ENCODE data around the gene KRT24. TPM values are rescaled to one million over a fixed set of nuclear protein-coding genes. Genes with fewer than 3 reads are reported as not detected.
"Not testable (repeated sequence)": the region's sequence is repeated elsewhere in the genome, so short reads cannot be mapped to it uniquely, and the experiment has no call there.

Gene KRT24
- total and polyA plus RNA-seq, 2 of the 4 experiments (the other 2 are of a cell fraction) = not detected

- H2BK15ac ChIP-seq (ENCODE audit: low read depth, low read length); H3K27ac ChIP-seq (ENCODE audit: insufficient read depth, low read length); H2AK9ac ChIP-seq (replicated peaks; ENCODE audit: low read depth, low read length, poor library complexity); DNase-seq; ATAC-seq (ENCODE audit: low read depth); POLR2A ChIA-PET (ENCODE audit: unreplicated experiment); H3K23ac ChIP-seq (ENCODE audit: low read depth, low read length); BruUV-seq (replicated peaks); H3K79me1 ChIP-seq (ENCODE audit: low read depth in 1 of 2, low read length in 2 of 2); H4K91ac ChIP-seq (ENCODE audit: insufficient read depth, low read depth, low read length); dilution Hi-C loops (cut with HindIII; ENCODE audit: low sequenced_read_pairs, unreplicated experiment); H2AFZ ChIP-seq (replicated peaks; ENCODE audit: low read length, poor library complexity); H3K4me2 ChIP-seq (ENCODE audit: low read depth, low read length); H2BK5ac ChIP-seq (ENCODE audit: low read depth, low read length, poor library complexity, severe bottlenecking); H2AK5ac ChIP-seq (ENCODE audit: low read depth, low read length); H3K9me3 ChIP-seq (ENCODE audit: control insufficient read depth, insufficient read depth, low read length); H3K36me3 ChIP-seq (ENCODE audit: control insufficient read depth, insufficient read depth, low read length); H3K9ac ChIP-seq (ENCODE audit: low read depth, low read length); intact Hi-C loops (cut with micrococcal nuclease); H3K18ac ChIP-seq (ENCODE audit: low read depth, low read length); H4K8ac ChIP-seq (ENCODE audit: low read depth in 2 of 2, low read length in 2 of 2); H2BK120ac ChIP-seq (ENCODE audit: low read depth, low read length); H3K4ac ChIP-seq (ENCODE audit: low read depth, low read length); H3K56ac ChIP-seq (ENCODE audit: extremely low read depth, insufficient read depth, low read length); CTCF ChIA-PET; H3K14ac ChIP-seq (replicated peaks; ENCODE audit: low read depth, low read length); H3K9me1 ChIP-seq (ENCODE audit: insufficient read depth, low read length); H2BK20ac ChIP-seq (ENCODE audit: low read depth, low read length); H4K20me1 ChIP-seq (ENCODE audit: insufficient read depth, low read length); H3K4me1 ChIP-seq (ENCODE audit: control insufficient read depth, insufficient read depth, low read length); in situ Hi-C loops (cut with MboI; ENCODE audit: low sequenced_read_pairs); H4K5ac ChIP-seq (ENCODE audit: low read depth, low read length); H3K4me3 ChIP-seq (ENCODE audit: insufficient read depth, low read depth, low read length): not testable (repeated sequence)
- no CpG with 5 or more reads among the region's 1 CpG for WGBS, 2 experiments (ENCODE audit: extremely low coverage in 2 of 2, insufficient read length in 1 of 2)
- peaks cover 22% of the 10 kb centered on the region for H3K27me3 ChIP-seq (ENCODE audit: control insufficient read depth, insufficient read depth, low read length)
These were observed 45.1 kb upstream of the KRT24 start for GRCh38 chr17:40748666-40749065.

All from IMR-90 (cell line).